Tibial nerve (tissue), 3 donors: Measurements from ENCODE around the gene NCOA3.

ENCODE experiments used
- CTCF ChIP-seq, 5 experiments: fragments of 200-600 bp in 3 of 5; fragments of 450-650 bp in 2 of 5; sonication (generic) in 3 of 5; IDR thresholded peaks; one replicate each; pipeline ENCODE4 v1.5.1; 2016 to 2019; ENCODE audit warnings: antibody characterized with exemption in 5 of 5, mild to moderate bottlenecking in 3 of 5, moderate library complexity in 2 of 5
- POLR2A ChIP-seq, 2 donors: fragments of 450-650 bp; IDR thresholded peaks; one replicate each; pipeline ENCODE4 v1.6.1; 2017; ENCODE audit warnings: antibody characterized with exemption in 2 of 2, mild to moderate bottlenecking in 2 of 2, moderate library complexity in 2 of 2

DNA sequence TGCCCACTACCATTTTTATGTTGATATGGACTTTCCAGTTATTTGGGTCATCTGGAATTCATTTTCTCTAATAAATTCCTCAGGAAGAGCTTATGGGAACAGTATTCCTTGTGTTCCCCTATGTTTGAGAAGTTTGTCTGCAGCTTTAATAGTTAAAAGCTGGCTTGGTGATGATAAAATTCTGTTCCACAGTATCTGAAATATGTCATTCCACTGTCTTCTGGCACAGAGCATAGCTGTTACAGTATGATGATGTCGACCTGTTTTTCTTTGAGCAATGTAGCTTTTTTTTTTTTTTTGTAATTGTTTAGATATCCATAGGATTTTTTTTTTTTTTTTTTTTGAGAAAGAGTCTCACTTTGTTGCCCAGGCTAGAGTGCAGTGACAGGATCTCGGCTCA, 43.2 kb downstream of the NCOA3 start:
- TF ChIP-seq CTCF (IDR thresholded peaks at IDR 0.05) (no peak), POLR2A (IDR thresholded peaks at IDR 0.05) (no peak)
